Astrocyte of the spinal cord (primary cell): Measurements from ENCODE around the gene SMOC2.

Experiments used
- DNase-seq: peaks from one replicate; pipeline ENCODE4 v3.0.0; 2011; ENCODE audit warnings: low read depth, low spot score
- H3K4me3 ChIP-seq: 2 replicates; pipeline ENCODE4 v1.5.1; 2011; ENCODE audit warnings: low read depth, mild to moderate bottlenecking, low read length, moderate library complexity
- CTCF ChIP-seq: IDR thresholded peaks from 2 replicates; pipeline ENCODE4 v1.5.1; 2012; ENCODE audit warnings: low read depth, mild to moderate bottlenecking, low read length, inconsistent platforms
- in situ Hi-C: cut with HindIII; loops from 2 replicates; pipeline ENCODE4 v1.10.0; 2017; ENCODE audit warnings: low sequenced_read_pairs

The SMOC2 gene

GRCh38 chr6:168418711-168419121, 22.3 kb upstream of the SMOC2 start:
- no peak for DNase-seq
- no peak for TF ChIP-seq CTCF
- no peak overlapping the region for H3K4me3 ChIP-seq
- in situ Hi-C loops: no loop called here

- in situ Hi-C loops: no loop called here
- DNase-seq: no peak
- no peak for TF ChIP-seq CTCF
- H3K4me3 ChIP-seq: no peak overlapping the region
These were observed 21.4 kb upstream of the SMOC2 start for GRCh38 chr6:168419569-168419968.

- in situ Hi-C loops: no loop called here
These were observed 20.9 kb upstream of the SMOC2 start for GRCh38 chr6:168420084-168420483.

GRCh38 chr6:168420706-168421105, 20.3 kb upstream of the SMOC2 start:
- no peak overlapping the region for H3K4me3 ChIP-seq
- in situ Hi-C loops: no loop called here
- DNase-seq: no peak
- no peak for TF ChIP-seq CTCF

More at GRCh38 chr6:168420084-168420483, 20.9 kb upstream of the SMOC2 start:
- H3K4me3 ChIP-seq: no peak overlapping the region
- TF ChIP-seq CTCF: no peak
- DNase-seq: no peak

- H3K4me3 ChIP-seq: no peak overlapping the region
- in situ Hi-C loops: no loop called here
- no peak for TF ChIP-seq CTCF
- no peak for DNase-seq
These were observed 13.8 kb upstream of the SMOC2 start for GRCh38 chr6:168427184-168427583.

- no peak for DNase-seq
- no peak for TF ChIP-seq CTCF
- no peak overlapping the region for H3K4me3 ChIP-seq
- in situ Hi-C loops: no loop called here
These were observed 12.7 kb upstream of the SMOC2 start for GRCh38 chr6:168428052-168428826.

GRCh38 chr6:168428863-168429262, 12.1 kb upstream of the SMOC2 start:
- no peak for TF ChIP-seq CTCF
- no peak for DNase-seq
- in situ Hi-C loops: no loop called here
- H3K4me3 ChIP-seq: no peak overlapping the region
